Neutrophil (primary cell): ENCODE data around the gene SHISA8.
"Not testable (repeated sequence)": the region's sequence is repeated elsewhere in the genome, so short reads cannot be mapped to it uniquely, and the experiment has no call there.

Experiments
- H3K27ac ChIP-seq: fragments of 200-600 bp; sonication (generic); 2 replicates; pipeline ENCODE4 v1.5.1; 2016; ENCODE audit warnings: mild to moderate bottlenecking, moderate library complexity
- H3K27me3 ChIP-seq: fragments of 200-600 bp; sonication (generic); 2 replicates; pipeline ENCODE4 v1.6.0; 2016; ENCODE audit warnings: mild to moderate bottlenecking
- H3K36me3 ChIP-seq: fragments of 200-600 bp; sonication (generic); 2 replicates; pipeline ENCODE4 v1.5.1; 2017
- H3K4me1 ChIP-seq, 2 experiments: fragments of 200-600 bp in 1 of 2; sonication (generic) in 1 of 2; 1 replicate in 1 of 2; 2 replicates in 1 of 2; pipeline versions ENCODE4 v1.5.1 to v1.6.1; 2013 to 2016; ENCODE audit warnings: low read depth in 1 of 2, low read length in 1 of 2, mild to moderate bottlenecking in 1 of 2, moderate library complexity in 1 of 2; ENCODE audit not compliant: control insufficient read depth in 1 of 2, insufficient read depth in 1 of 2
- H3K4me3 ChIP-seq, 2 experiments: fragments of 200-600 bp in 1 of 2; sonication (generic) in 1 of 2; 1 replicate in 1 of 2; 2 replicates in 1 of 2; pipeline ENCODE4 v1.5.1; 2013 to 2016; ENCODE audit warnings: low read depth in 1 of 2, low read length in 1 of 2, mild to moderate bottlenecking in 1 of 2, moderate library complexity in 1 of 2
- H3K9me3 ChIP-seq: fragments of 200-600 bp; sonication (generic); 2 replicates; pipeline ENCODE4 v1.5.1; 2016
- CTCF ChIP-seq: fragments of 200-600 bp; sonication (generic); IDR thresholded peaks from 2 replicates; pipeline ENCODE4 v1.5.1; 2016; ENCODE audit warnings: antibody characterized with exemption

Gene SHISA8

GRCh38 chr22:41873391-41873790 is 41.5 kb downstream of the SHISA8 start:
- Histone ChIP-seq H3K27me3 (no peaks in the 10 kb centered on the region), H3K4me3 (no peak overlapping the region), H3K9me3 (no peaks in the 10 kb centered on the region), H3K36me3 (peaks cover 86% of the 10 kb centered on the region), H3K4me1 (no peaks in the 10 kb centered on the region), H3K27ac (no peak overlapping the region)
- no peak for TF ChIP-seq CTCF

- H3K36me3 ChIP-seq: peaks cover 75% of the 10 kb centered on the region
- TF ChIP-seq CTCF: no peak
- no peaks in the 10 kb centered on the region for H3K27me3 ChIP-seq
- no peaks in the 10 kb centered on the region for H3K9me3 ChIP-seq
- H3K4me3 ChIP-seq: no peak overlapping the region
- no peaks in the 10 kb centered on the region for H3K4me1 ChIP-seq
- H3K27ac ChIP-seq: no peak overlapping the region
Measured at GRCh38 chr22:41870786-41871185, 44.1 kb downstream of the SHISA8 start.

- H3K4me1 ChIP-seq, H3K27me3 ChIP-seq, H3K4me3 ChIP-seq, H3K9me3 ChIP-seq, H3K27ac ChIP-seq: not testable (repeated sequence)
- peaks cover 67% of the 10 kb centered on the region for H3K36me3 ChIP-seq
Measured at GRCh38 chr22:41870081-41870480, 44.8 kb downstream of the SHISA8 start.

GRCh38 chr22:41868556-41868955 is 46.3 kb downstream of the SHISA8 start:
- Histone ChIP-seq H3K27ac (no peak overlapping the region), H3K4me3 (no peak overlapping the region), H3K27me3 (no peaks in the 10 kb centered on the region), H3K36me3 (peaks cover 53% of the 10 kb centered on the region), H3K4me1 (peaks cover 0 to 1% of the 10 kb centered on the region in 2 experiments), H3K9me3 (no peaks in the 10 kb centered on the region)
- TF ChIP-seq CTCF: no peak

- Histone ChIP-seq H3K4me3 (no peak overlapping the region), H3K36me3 (peaks cover 15% of the 10 kb centered on the region), H3K27ac (no peak overlapping the region), H3K27me3 (no peaks in the 10 kb centered on the region), H3K4me1 (peaks cover 8 to 24% of the 10 kb centered on the region in 2 experiments), H3K9me3 (no peaks in the 10 kb centered on the region)
- no peak for TF ChIP-seq CTCF
Measured at GRCh38 chr22:41863472-41863871, 51.4 kb downstream of the SHISA8 start.

GRCh38 chr22:41862530-41863266 is 52.2 kb downstream of the SHISA8 start:
- Histone ChIP-seq H3K4me3 (no peak overlapping the region), H3K27ac (peak overlapping the region; percentile 23), H3K27me3 (no peaks in the 10 kb centered on the region), H3K9me3 (no peaks in the 10 kb centered on the region), H3K4me1 (peaks cover 9 to 30% of the 10 kb centered on the region in 2 experiments), H3K36me3 (peaks cover 8% of the 10 kb centered on the region)
- no peak for TF ChIP-seq CTCF
